Neuron (in vitro differentiated cells): Measurements from ENCODE around the gene FN1.

Experiments used
- H2AFZ ChIP-seq: one replicate; pipeline ENCODE4 v1.6.1; 2013; ENCODE audit warnings: low read depth, mild to moderate bottlenecking, inconsistent platforms, low read length, moderate library complexity
- H3K27me3 ChIP-seq: one replicate; pipeline ENCODE4 v1.6.1; 2013; ENCODE audit warnings: low read length; ENCODE audit not compliant: insufficient read depth
- H3K36me3 ChIP-seq: one replicate; pipeline ENCODE4 v1.6.1; 2013; ENCODE audit warnings: low read length; ENCODE audit not compliant: insufficient read depth
- H3K4me1 ChIP-seq: one replicate; pipeline ENCODE4 v1.6.1; 2013; ENCODE audit warnings: low read length; ENCODE audit not compliant: insufficient read depth
- H3K4me3 ChIP-seq: 2 replicates; pipeline ENCODE4 v1.5.1; 2013; ENCODE audit warnings: mild to moderate bottlenecking, low read length, moderate library complexity
- H3K9me3 ChIP-seq: one replicate; pipeline ENCODE4 v1.6.1; 2013; ENCODE audit warnings: low read length

FN1 gene

DNA sequence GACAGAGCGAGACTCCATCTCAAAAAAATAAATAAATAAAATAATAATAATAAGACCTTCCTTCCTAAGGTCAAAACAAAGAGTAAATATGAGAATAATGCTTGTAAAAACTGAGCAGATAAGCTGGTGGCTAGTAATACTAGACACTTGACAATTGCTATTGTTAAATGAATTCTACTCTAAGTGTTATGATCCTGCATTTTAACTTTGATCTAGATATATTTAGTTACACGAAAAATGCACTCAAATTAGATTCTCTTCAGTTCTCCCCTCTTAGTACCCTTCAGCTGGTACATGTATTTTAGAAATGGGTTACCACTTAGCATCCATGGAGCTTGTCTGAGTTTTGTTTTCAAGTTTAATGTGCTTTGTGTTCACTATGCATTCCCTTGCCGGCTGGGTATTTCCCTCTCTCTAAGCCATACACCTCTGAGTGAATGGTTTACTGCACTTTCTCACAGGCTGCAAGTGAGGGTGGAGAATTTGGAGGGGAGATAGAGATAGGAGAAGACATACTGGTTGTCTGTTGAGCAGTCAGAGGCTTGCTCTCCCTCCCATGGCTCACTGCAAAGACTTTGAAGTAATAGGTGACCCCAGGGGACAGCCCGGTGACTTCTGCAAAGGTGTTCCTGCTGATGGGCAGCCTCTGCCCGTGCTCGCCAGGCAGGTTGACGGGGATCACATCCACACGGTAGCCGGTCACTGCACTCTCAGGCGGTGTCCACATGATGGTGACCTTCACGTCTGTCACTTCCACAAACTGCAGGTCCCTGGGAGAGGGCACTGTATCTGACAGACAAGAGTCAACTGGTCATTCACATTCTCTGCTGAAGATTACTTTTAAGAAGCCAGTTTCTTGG lies 29.9 kb downstream of the FN1 start:
- no peak overlapping the region for H3K4me3 ChIP-seq
- peaks cover 57% of the 10 kb centered on the region for H3K36me3 ChIP-seq
- H2AFZ ChIP-seq = no peak overlapping the region
- H3K27me3 ChIP-seq = no peaks in the 10 kb centered on the region
- H3K4me1 ChIP-seq = no peaks in the 10 kb centered on the region
- peaks cover 2% of the 10 kb centered on the region for H3K9me3 ChIP-seq

DNA sequence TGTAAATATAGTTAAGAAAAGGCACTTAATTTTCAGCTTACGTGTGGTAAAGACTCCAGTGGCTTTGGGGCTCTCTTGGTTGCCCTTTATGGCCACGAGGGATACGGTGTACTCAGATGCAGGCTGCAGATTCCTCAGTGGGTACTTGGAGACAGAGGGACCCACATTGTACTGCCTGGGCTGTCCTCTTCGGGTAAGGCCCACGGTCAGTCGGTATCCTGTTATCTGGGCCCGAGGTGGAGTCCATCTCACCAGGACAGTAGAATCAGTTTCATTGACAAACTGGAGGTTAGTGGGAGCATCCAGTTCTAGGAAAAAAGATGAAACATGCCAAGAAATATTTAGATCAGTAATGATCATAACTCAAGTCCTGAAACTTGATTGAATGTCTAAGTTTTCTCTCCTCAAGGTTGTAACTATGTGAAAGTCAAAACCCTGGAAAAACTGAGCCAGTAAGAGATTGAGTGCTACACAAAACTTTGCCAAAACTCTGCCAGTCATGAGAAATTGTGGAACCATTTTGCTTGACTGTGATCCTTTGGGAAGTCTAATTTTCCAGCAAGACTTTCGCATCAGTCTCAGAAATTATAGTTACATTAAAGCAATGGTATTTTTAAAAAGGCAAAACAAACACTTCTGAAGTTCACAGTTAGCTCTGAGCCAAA lies 31.4 kb downstream of the FN1 start:
- H3K9me3 ChIP-seq = no peaks in the 10 kb centered on the region
- peaks cover 51% of the 10 kb centered on the region for H3K36me3 ChIP-seq
- no peak overlapping the region for H3K4me3 ChIP-seq
- H3K4me1 ChIP-seq = no peaks in the 10 kb centered on the region
- H2AFZ ChIP-seq = no peak overlapping the region
- no peaks in the 10 kb centered on the region for H3K27me3 ChIP-seq

DNA sequence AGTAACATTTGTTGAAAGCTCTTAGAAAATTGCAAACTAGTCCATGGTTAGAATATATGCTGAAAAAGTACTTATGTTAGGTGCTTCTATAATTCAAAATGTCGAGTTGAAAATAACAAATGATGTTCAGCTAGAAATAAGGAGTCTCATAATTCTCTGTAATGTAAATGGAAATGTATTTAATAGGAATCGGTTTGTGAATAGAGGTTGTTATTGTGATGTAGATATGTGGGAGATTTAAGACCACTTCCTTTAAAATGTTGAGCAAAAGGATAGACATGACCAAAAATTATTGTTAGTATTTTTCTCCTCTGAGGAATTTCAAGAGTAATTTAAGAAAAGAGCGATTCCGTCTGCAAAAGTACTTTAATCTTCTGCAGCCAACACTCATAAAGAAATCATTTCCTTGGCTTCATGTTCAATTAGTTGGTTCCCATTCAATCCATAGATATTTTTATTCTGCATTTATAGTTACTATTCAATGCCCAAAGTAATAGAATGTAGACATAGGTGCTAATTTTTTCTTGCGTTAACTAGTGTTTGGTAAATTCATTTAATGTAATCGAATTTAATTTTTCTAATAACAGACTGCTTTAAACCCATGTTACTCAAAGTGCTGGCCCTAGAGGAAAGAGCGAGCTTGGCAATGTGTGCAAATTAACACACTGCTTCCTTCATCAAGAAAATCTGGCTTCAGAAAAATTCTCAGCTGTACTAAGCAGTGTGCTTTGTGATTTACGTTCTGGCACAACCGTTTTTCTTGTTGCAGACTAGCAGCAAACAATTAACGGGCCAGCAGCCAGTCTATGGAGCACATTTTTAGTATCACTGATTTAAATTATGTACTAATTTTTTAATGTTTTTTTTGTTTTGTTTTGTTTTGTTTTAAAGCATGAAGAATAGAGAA lies 32.2 kb downstream of the FN1 start:
- Histone ChIP-seq H3K4me1 (no peaks in the 10 kb centered on the region), H3K36me3 (peaks cover 51% of the 10 kb centered on the region), H3K27me3 (no peaks in the 10 kb centered on the region), H2AFZ (no peak overlapping the region), H3K4me3 (no peak overlapping the region), H3K9me3 (no peaks in the 10 kb centered on the region)

DNA sequence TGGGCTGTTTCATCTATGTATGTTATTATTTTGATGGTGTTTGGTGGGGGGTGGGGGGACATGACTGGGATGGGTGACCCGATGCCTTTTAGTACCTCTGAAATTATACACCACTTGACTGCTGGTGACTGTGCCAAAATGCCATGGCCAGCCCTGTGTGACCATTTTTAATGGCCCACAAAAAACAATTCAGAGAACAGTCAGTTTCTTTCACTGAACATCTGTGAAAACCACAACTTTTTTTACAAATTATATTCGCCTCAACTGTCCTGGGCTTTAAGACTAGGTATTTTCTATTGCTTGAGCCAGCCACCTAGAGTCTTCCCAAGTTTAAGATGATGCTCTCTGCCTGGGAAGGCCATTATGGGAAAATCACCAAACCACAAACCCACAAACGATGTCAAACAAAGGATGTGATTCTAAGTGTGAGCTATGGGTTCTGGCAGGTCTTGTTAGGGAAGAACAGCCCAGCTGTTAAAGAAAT lies 33.9 kb downstream of the FN1 start:
- Histone ChIP-seq H2AFZ (no peak overlapping the region), H3K4me3 (no peak overlapping the region), H3K4me1 (no peaks in the 10 kb centered on the region), H3K9me3 (no peaks in the 10 kb centered on the region), H3K27me3 (no peaks in the 10 kb centered on the region), H3K36me3 (peaks cover 45% of the 10 kb centered on the region)

DNA sequence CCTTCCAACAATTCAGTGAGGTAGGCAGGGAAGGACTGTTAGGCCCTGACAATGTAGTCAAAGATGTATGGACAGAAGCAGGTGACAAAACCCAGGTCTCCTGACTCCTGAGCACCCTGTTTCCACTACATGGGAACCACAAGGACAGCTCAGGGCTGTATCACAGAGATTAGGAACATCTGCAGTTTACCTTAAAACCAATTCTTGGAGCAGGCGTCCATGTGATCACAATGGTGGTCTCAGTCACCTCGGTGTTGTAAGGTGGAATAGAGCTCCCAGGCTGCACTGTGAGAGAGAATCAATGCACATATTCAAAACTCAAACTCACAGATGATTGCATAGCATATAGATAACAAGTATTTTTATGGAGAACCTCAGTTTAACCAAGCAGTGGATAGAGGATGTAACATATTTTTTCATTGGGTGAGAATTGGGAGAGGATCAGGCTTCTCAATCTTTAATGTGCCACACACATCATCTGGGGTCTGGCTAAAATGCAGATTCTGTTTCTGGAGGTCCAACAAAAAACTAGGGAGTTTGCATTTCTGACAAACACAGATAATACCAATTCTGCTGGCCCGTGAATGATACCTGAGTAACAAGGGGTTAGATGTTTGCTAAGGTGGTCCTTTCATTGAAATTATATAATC lies 36.7 kb downstream of the FN1 start:
- no peaks in the 10 kb centered on the region for H3K9me3 ChIP-seq
- no peaks in the 10 kb centered on the region for H3K4me1 ChIP-seq
- no peaks in the 10 kb centered on the region for H3K27me3 ChIP-seq
- H3K36me3 ChIP-seq = peaks cover 36% of the 10 kb centered on the region
- H3K4me3 ChIP-seq = no peak overlapping the region
- H2AFZ ChIP-seq = no peak overlapping the region

DNA sequence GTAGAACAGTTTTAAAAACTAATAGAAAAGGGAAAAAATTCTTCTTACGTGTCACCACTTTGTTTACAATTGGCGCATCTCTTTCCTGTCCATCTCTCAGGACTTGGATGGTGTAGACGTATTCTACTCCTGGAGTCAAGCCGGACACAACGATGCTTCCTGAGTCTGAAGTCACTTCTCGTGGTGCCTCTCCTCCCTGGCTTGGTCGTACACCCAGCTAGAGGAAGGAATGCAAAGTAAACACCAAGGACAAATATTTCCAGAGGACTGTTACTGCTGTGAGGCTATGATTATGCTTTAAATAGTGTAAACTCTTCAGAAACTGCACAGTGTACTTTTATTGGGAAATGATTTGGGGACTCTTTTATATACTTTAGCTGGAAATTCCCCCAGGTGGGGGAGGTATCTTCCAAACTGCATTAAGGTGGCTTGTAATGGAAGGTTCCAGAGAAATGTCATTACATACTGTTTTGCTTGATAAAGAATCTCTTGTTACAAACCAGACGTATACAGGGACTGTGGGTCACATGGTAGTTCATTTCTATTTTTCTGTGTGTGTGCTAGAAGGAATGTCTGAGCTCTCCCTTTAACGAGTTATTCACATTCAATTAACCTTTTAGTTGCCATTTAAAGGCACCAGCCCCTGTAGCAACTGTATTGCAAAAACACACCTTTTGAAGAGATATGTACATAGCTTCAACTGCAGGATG lies 38.1 kb downstream of the FN1 start:
- Histone ChIP-seq H3K36me3 (peaks cover 34% of the 10 kb centered on the region), H3K4me3 (no peak overlapping the region), H3K9me3 (no peaks in the 10 kb centered on the region)

DNA sequence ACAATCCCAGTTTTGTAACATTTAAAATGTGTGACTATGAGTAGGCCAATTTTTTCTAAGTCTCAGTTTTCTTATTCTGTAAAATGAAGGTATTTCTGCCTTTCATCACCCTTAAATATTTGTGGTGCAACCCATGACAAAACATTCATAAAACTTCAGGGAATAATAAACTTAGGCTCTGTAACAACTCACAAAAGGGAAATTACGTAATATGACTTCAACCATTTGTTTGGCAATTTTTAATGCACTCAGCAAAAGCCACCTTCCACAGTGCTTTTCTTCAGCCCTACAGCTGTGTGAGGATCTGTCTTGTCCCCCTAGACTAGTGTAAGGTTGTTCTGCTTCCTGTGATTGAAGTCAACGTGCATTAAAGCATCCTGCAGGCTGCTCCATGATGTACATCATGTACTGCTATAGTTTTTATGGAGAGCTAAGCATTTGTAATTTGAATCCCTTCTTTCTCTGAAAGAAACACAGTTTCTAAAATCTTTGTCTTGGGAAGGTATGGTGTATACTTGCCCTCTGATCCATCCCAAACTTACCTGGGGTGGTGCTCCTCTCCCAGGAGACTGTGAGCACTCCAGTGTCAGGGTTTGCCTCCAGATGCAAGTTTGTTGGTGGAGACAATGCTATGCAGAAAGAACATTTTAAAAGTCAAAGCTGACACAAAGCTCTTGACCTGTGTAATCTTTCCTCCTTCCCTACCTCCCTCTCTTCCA lies 39.1 kb downstream of the FN1 start:
- Histone ChIP-seq H2AFZ (no peak overlapping the region), H3K27me3 (no peaks in the 10 kb centered on the region), H3K9me3 (no peaks in the 10 kb centered on the region), H3K4me3 (no peak overlapping the region), H3K36me3 (peaks cover 43% of the 10 kb centered on the region), H3K4me1 (no peaks in the 10 kb centered on the region)

More for the DNA sequence above, 38.1 kb downstream of the FN1 start:
- Histone ChIP-seq H3K27me3 (no peaks in the 10 kb centered on the region), H3K4me1 (no peaks in the 10 kb centered on the region), H2AFZ (no peak overlapping the region)

DNA sequence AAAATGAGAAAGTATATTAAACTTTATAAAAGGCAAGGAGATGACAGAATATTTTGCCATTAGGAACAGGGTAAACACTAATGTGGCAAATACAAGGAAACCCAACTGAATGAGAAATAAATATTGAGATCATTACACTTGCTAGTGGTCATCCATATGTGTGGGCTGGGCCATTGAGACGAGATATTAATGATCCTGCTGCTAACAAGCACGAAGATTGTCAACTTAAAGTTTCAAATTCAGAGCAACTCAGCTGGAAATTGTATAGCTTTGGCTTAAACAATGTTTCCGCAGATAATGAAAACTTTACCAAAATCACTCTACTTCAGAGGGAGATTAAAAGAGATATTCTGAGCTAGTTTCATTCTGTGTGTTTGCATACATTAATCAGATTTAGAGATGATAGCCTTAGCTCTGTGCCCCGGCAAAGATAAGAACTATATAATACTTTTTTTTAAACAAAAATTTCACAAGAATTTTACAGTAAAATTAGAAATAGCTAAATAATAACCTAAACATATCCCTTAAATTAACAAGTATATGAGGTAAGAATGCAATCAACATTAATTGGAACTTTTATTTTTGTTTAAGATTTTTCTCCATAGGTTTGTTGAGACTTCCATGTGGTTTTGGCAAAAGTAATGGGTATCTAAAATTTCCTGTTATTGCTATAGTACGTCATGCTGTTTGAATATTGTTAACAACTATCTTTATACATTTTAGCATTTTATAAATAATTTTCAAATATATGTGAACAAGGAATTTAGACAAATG lies 40.0 kb downstream of the FN1 start:
- Histone ChIP-seq H3K4me1 (no peaks in the 10 kb centered on the region), H3K4me3 (no peak overlapping the region), H2AFZ (no peak overlapping the region), H3K36me3 (peaks cover 48% of the 10 kb centered on the region), H3K27me3 (no peaks in the 10 kb centered on the region), H3K9me3 (no peaks in the 10 kb centered on the region)

DNA sequence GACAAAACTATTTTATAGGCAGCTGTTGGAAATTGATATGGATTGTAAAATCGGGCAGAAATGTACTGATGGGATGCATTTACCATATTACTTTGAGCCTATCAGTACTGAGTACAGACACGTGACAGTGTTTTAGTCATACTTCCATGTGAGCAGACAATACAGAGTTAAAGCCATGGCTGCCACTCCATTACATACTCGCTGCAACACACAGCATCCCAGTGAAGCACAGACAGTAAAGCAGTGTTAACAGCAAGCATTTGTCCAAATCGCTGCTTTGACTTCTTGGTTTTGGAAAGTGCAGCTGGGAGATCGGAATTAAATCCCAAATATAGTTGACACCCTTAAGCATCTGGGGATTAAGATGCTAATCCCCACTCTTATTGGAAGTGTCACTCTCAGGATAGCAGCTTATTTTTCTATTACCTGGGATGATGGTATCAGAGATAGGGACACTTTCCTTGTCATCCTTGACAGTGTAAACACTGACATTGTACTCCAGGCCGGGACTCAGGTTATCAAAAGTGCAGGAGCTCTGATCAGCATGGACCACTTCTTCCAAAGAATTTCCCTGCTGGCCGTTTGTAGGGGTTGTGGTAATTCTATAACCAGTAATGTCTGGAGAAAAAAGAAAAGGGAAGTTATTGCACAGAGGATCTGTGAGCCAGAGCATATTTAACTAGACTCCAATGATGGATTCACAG lies 41.6 kb downstream of the FN1 start:
- H2AFZ ChIP-seq = no peak overlapping the region
- no peaks in the 10 kb centered on the region for H3K9me3 ChIP-seq
- H3K4me1 ChIP-seq = no peaks in the 10 kb centered on the region
- H3K36me3 ChIP-seq = peaks cover 52% of the 10 kb centered on the region
- H3K4me3 ChIP-seq = no peak overlapping the region
- no peaks in the 10 kb centered on the region for H3K27me3 ChIP-seq

DNA sequence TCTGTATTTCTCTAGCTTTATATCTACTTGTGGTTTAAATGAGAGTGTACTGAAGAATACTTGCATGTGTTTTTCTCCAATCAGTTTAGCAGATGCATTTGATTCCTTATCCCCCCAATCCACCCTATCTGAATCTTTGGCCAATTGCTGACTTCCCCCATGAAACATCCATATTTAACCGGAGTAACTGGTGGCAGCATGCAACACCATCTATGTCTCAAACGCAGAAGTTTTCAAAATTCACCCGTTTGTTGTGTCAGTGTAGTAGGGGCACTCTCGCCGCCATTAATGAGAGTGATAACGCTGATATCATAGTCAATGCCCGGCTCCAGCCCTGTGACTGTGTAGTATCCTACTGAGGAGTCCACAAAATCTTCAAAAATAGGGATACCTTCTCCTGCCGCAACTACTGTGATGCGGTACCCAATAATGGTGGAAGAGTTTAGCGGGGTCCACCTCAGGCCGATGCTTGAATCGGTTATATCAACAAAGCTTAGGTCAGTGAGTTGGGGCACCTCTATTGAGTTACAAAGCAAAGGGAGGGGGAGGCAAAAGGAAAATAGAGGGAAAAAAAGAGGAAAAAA lies 43.1 kb downstream of the FN1 start:
- H2AFZ ChIP-seq = no peak overlapping the region
- no peak overlapping the region for H3K4me3 ChIP-seq
- peaks cover 47% of the 10 kb centered on the region for H3K36me3 ChIP-seq
- no peaks in the 10 kb centered on the region for H3K9me3 ChIP-seq
- no peaks in the 10 kb centered on the region for H3K4me1 ChIP-seq
- H3K27me3 ChIP-seq = no peaks in the 10 kb centered on the region
